NCI-H446 treated with DMSO at 0.1 percent for 48 hours (cell line): ENCODE data around the gene ZNF536.

Experiments
- DNase-seq: peaks from one replicate; lab custom pipeline; 2025; lab: John Stamatoyannopoulos, UW

ZNF536 gene

GRCh38 chr19:30530751-30531150 is 158.6 kb downstream of the ZNF536 start:
- DNase-seq: no peak

- no peak for DNase-seq
Observed at GRCh38 chr19:30535011-30535410, 162.8 kb downstream of the ZNF536 start.

GRCh38 chr19:30536975-30537374 is 164.8 kb downstream of the ZNF536 start:
- DNase-seq: no peak

GRCh38 chr19:30539315-30539714 is 167.1 kb downstream of the ZNF536 start:
- no peak for DNase-seq

GRCh38 chr19:30539981-30540380 is 167.8 kb downstream of the ZNF536 start:
- DNase-seq: no peak

- DNase-seq: no peak
Observed at GRCh38 chr19:30540761-30541160, 168.6 kb downstream of the ZNF536 start.

- no peak for DNase-seq
Observed at GRCh38 chr19:30541575-30541974, 169.4 kb downstream of the ZNF536 start.

- no peak for DNase-seq
Observed at GRCh38 chr19:30543243-30543945, 171.2 kb downstream of the ZNF536 start.

GRCh38 chr19:30545752-30546151 is 173.6 kb downstream of the ZNF536 start:
- no peak for DNase-seq

GRCh38 chr19:30546332-30546731 is 174.1 kb downstream of the ZNF536 start:
- DNase-seq: no peak

GRCh38 chr19:30547246-30547645 is 175.1 kb downstream of the ZNF536 start:
- peak; percentile 17 for DNase-seq

GRCh38 chr19:30549151-30549550 is 177.0 kb downstream of the ZNF536 start:
- DNase-seq: no peak

GRCh38 chr19:30551271-30551670 is 179.1 kb downstream of the ZNF536 start:
- DNase-seq: no peak

GRCh38 chr19:30552593-30552992 is 180.4 kb downstream of the ZNF536 start:
- no peak for DNase-seq

GRCh38 chr19:30555075-30555790 is 183.0 kb downstream of the ZNF536 start:
- no peak for DNase-seq

- DNase-seq: no peak
Observed at GRCh38 chr19:30555791-30556110, 183.6 kb downstream of the ZNF536 start.

GRCh38 chr19:30556230-30556711 is 184.1 kb downstream of the ZNF536 start:
- no peak for DNase-seq

GRCh38 chr19:30557212-30557611 is 185.0 kb downstream of the ZNF536 start:
- no peak for DNase-seq

GRCh38 chr19:30557927-30558557 is 185.9 kb downstream of the ZNF536 start:
- DNase-seq: no peak

GRCh38 chr19:30558793-30559192 is 186.6 kb downstream of the ZNF536 start:
- DNase-seq: no peak

GRCh38 chr19:30559446-30559845 is 187.3 kb downstream of the ZNF536 start:
- DNase-seq: no peak

GRCh38 chr19:30562981-30563380 is 190.8 kb downstream of the ZNF536 start:
- DNase-seq: no peak

- no peak for DNase-seq
Observed at GRCh38 chr19:30563691-30564090, 191.5 kb downstream of the ZNF536 start.
